NT2/D1 (cell line): ENCODE data around the gene SETD5.

Source experiments
- DNase-seq: peaks from one replicate; pipeline ENCODE4 v3.0.0-alpha.2; 2011; ENCODE audit warnings: low read depth, low spot score
- H3K27me3 ChIP-seq: 2 replicates; pipeline ENCODE4 v1.6.0; 2011; ENCODE audit warnings: mild to moderate bottlenecking; ENCODE audit not compliant: insufficient read length, insufficient read depth
- H3K36me3 ChIP-seq: 2 replicates; pipeline ENCODE4 v1.6.1; 2011; ENCODE audit warnings: mild to moderate bottlenecking, low read length, mixed read lengths; ENCODE audit not compliant: insufficient read depth, insufficient read length
- H3K4me1 ChIP-seq: 2 replicates; pipeline ENCODE4 v1.5.1; 2011; ENCODE audit not compliant: insufficient read depth, insufficient read length
- H3K4me3 ChIP-seq: 2 replicates; pipeline ENCODE4 v1.5.1; 2011; ENCODE audit warnings: low read depth; ENCODE audit not compliant: insufficient read length
- H3K9ac ChIP-seq: 2 replicates; pipeline ENCODE4 v1.6.0; 2011; ENCODE audit warnings: low read depth; ENCODE audit not compliant: insufficient read length
- H3K9me3 ChIP-seq: 2 replicates; pipeline ENCODE4 v1.5.1; 2011; ENCODE audit warnings: mild to moderate bottlenecking, low read length; ENCODE audit not compliant: insufficient read depth
- SUZ12 ChIP-seq: IDR thresholded peaks from 2 replicates; pipeline ENCODE4 v1.6.1; 2011; ENCODE audit not compliant: insufficient read length, insufficient read depth; ENCODE audit errors: extremely low read depth
- YY1 ChIP-seq: IDR thresholded peaks from 2 replicates; pipeline ENCODE4 v1.6.1; 2011; ENCODE audit not compliant: insufficient read length, insufficient read depth
- ZNF274 ChIP-seq: IDR thresholded peaks from 2 replicates; pipeline ENCODE4 v1.6.1; 2011; ENCODE audit warnings: mild to moderate bottlenecking, low read depth, low read length

The SETD5 gene

GRCh38 chr3:9406856-9407626 lies 9.6 kb downstream of the SETD5 start:
- DNase-seq, result no peak
- H3K9ac ChIP-seq, result no peak overlapping the region

GRCh38 chr3:9408061-9408460 lies 10.6 kb downstream of the SETD5 start:
- Histone ChIP-seq H3K9ac (no peak overlapping the region), H3K9me3 (no peaks in the 10 kb centered on the region), H3K36me3 (no peaks in the 10 kb centered on the region), H3K4me1 (peaks cover 5% of the 10 kb centered on the region), H3K4me3 (no peak overlapping the region), H3K27me3 (no peaks in the 10 kb centered on the region)
- no peak for DNase-seq
- TF ChIP-seq YY1 (no peak), ZNF274 (no peak), SUZ12 (no peak)

More at GRCh38 chr3:9406856-9407626, 9.6 kb downstream of the SETD5 start:
- Histone ChIP-seq H3K4me1 (peaks cover 5% of the 10 kb centered on the region), H3K27me3 (no peaks in the 10 kb centered on the region), H3K9me3 (no peaks in the 10 kb centered on the region), H3K4me3 (no peak overlapping the region), H3K36me3 (no peaks in the 10 kb centered on the region)
- TF ChIP-seq SUZ12 (no peak), ZNF274 (no peak), YY1 (no peak)

- no peak for DNase-seq
- no peaks in the 10 kb centered on the region for H3K36me3 ChIP-seq
- no peaks in the 10 kb centered on the region for H3K9me3 ChIP-seq
- no peak for TF ChIP-seq YY1
- TF ChIP-seq SUZ12, result no peak
- no peak for TF ChIP-seq ZNF274
- H3K4me1 ChIP-seq, result peaks cover 5% of the 10 kb centered on the region
- no peaks in the 10 kb centered on the region for H3K27me3 ChIP-seq
- H3K9ac ChIP-seq, result no peak overlapping the region
- no peak overlapping the region for H3K4me3 ChIP-seq
Observed at GRCh38 chr3:9408546-9408945, 11.1 kb downstream of the SETD5 start.

DNA sequence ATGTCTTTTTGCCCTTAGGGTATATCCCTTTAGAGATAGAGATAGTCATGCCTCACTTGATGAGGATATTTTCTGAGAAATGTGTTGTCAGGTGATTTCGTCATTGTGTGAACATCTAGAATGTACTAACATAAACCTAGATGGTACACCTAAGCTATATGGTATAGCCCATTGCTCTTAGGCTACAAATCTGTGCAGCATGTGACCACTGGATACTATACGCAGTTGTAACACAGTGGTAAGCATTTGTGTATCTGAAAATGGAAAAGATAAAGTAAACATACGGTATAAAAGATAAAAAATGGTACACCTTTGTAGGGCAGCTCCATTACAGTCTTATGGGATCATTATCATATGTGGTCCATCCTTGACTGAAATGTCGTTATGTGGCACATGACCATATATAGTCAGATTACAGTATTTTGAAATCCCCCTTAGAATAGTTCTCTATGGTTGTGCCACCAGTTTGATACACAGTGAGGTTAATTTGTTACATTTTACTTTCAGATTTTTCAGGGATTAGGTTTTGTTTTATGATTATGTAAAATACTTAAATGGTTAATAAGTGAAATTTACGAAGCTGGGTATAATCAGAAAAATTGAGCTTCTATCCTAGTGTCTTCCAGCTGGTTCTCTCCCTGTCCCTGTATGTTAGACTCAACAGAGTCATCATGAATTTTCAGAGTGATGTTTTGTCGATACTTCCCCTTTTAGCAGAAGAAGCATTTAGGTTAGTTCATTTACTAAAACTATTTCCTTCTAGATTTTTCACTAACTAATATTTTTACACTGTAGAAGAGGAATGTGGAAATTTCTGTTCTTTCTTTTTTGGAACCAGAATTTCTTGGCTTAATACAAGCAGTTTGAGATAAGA lies 12.8 kb downstream of the SETD5 start:
- Histone ChIP-seq H3K9ac (no peak overlapping the region), H3K9me3 (no peaks in the 10 kb centered on the region), H3K27me3 (no peaks in the 10 kb centered on the region), H3K4me1 (no peaks in the 10 kb centered on the region), H3K4me3 (no peak overlapping the region), H3K36me3 (peaks cover 3% of the 10 kb centered on the region)
- TF ChIP-seq YY1 (no peak), ZNF274 (no peak)
- DNase-seq, result no peak

- Histone ChIP-seq H3K9me3 (no peaks in the 10 kb centered on the region), H3K4me3 (no peak overlapping the region), H3K36me3 (peaks cover 14% of the 10 kb centered on the region), H3K9ac (no peak overlapping the region), H3K27me3 (no peaks in the 10 kb centered on the region), H3K4me1 (no peaks in the 10 kb centered on the region)
- no peak for TF ChIP-seq SUZ12
- no peak for TF ChIP-seq ZNF274
- DNase-seq, result no peak
Observed at GRCh38 chr3:9411302-9411701, 13.9 kb downstream of the SETD5 start.

DNA sequence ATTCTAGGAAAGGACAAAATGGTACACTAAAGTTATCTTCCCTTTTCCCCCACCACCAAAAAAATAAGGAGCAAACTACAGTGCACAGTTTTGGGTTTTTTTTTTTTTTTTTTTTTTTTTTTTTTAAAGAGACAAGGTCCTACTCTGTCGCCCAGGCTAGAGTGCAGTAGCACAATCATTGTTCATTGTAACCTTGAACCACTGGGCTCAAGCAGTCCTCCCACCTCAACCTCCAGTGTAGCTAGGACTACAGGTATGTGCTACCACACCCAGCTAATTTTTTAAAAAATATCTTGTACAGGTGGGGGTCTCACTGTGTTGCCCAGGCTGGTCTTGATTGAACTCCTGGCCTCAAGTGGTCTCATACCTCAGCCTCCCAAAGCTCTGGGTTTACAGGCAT lies 14.9 kb downstream of the SETD5 start:
- no peak overlapping the region for H3K9ac ChIP-seq
- TF ChIP-seq YY1 (no peak), SUZ12 (no peak), ZNF274 (no peak)
- no peaks in the 10 kb centered on the region for H3K4me1 ChIP-seq
- no peaks in the 10 kb centered on the region for H3K9me3 ChIP-seq
- DNase-seq, result no peak
- no peak overlapping the region for H3K4me3 ChIP-seq
- peaks cover 21% of the 10 kb centered on the region for H3K36me3 ChIP-seq
- no peaks in the 10 kb centered on the region for H3K27me3 ChIP-seq

GRCh38 chr3:9414826-9415225 lies 17.4 kb downstream of the SETD5 start:
- no peak for DNase-seq
- Histone ChIP-seq H3K4me3 (no peak overlapping the region), H3K36me3 (peaks cover 24% of the 10 kb centered on the region), H3K4me1 (no peaks in the 10 kb centered on the region), H3K9me3 (no peaks in the 10 kb centered on the region), H3K27me3 (no peaks in the 10 kb centered on the region), H3K9ac (no peak overlapping the region)
- no peak for TF ChIP-seq SUZ12
- TF ChIP-seq YY1, result no peak
- TF ChIP-seq ZNF274, result no peak
